Omental fat pad (tissue), 4 donors: ENCODE results near the gene ABL1. TPM values are rescaled to one million over a fixed set of nuclear protein-coding genes. Genes with fewer than 3 reads are reported as not detected.
A peak's percentile ranks its signal among the peaks of the same experiment; 100 is the strongest.

ENCODE experiments used
- ATAC-seq: fragments of 150-250 bp; one replicate; pipeline ENCODE4 v1.9.1; 2016; ENCODE audit warnings: mild to moderate bottlenecking, moderate library complexity; ENCODE audit not compliant: low FRiP score
- DNase-seq: peaks from one replicate; pipeline ENCODE4 v3.0.0-alpha.2; 2019; ENCODE audit warnings: low spot score
- total RNA-seq, 4 donors: library from RNA; depleted of rRNA; stranded (reverse); fragments of >200 nt; gene quantifications; one replicate each; pipeline ENCODE4 v1.1.0, GENCODE V29; 2016
- TF ChIP-seq, protein P1 (sequence below), 3 donors: fragments of 450-650 bp; IDR thresholded peaks; one replicate each; pipeline ENCODE4 v1.5.1; 2016 to 2017; ENCODE audit warnings: antibody characterized with exemption in 3 of 3, mild to moderate bottlenecking in 3 of 3, moderate library complexity in 2 of 3

Gene ABL1
- total RNA-seq, 4 donors from 2014 or later: 48.8 to 82.8 (median 75.3) TPM

- ATAC-seq (no peak), DNase-seq (no peak)
- TF ChIP-seq, protein P1, sequence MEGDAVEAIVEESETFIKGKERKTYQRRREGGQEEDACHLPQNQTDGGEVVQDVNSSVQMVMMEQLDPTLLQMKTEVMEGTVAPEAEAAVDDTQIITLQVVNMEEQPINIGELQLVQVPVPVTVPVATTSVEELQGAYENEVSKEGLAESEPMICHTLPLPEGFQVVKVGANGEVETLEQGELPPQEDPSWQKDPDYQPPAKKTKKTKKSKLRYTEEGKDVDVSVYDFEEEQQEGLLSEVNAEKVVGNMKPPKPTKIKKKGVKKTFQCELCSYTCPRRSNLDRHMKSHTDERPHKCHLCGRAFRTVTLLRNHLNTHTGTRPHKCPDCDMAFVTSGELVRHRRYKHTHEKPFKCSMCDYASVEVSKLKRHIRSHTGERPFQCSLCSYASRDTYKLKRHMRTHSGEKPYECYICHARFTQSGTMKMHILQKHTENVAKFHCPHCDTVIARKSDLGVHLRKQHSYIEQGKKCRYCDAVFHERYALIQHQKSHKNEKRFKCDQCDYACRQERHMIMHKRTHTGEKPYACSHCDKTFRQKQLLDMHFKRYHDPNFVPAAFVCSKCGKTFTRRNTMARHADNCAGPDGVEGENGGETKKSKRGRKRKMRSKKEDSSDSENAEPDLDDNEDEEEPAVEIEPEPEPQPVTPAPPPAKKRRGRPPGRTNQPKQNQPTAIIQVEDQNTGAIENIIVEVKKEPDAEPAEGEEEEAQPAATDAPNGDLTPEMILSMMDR (IDR thresholded peaks at IDR 0.05): no peak
These were observed 4.8 kb upstream of the ABL1 start for GRCh38 chr9:130830231-130830760.

GRCh38 chr9:130831077-130831476 lies 4.0 kb upstream of the ABL1 start:
- DNase-seq (no peak), ATAC-seq (no peak)
- TF ChIP-seq, protein P1 (IDR thresholded peaks at IDR 0.05): no peak

- ATAC-seq: no peak
- TF ChIP-seq, protein P1 (IDR thresholded peaks at IDR 0.05): no peak
- no peak for DNase-seq
These were observed 1.7 kb upstream of the ABL1 start for GRCh38 chr9:130833031-130833990.

DNA sequence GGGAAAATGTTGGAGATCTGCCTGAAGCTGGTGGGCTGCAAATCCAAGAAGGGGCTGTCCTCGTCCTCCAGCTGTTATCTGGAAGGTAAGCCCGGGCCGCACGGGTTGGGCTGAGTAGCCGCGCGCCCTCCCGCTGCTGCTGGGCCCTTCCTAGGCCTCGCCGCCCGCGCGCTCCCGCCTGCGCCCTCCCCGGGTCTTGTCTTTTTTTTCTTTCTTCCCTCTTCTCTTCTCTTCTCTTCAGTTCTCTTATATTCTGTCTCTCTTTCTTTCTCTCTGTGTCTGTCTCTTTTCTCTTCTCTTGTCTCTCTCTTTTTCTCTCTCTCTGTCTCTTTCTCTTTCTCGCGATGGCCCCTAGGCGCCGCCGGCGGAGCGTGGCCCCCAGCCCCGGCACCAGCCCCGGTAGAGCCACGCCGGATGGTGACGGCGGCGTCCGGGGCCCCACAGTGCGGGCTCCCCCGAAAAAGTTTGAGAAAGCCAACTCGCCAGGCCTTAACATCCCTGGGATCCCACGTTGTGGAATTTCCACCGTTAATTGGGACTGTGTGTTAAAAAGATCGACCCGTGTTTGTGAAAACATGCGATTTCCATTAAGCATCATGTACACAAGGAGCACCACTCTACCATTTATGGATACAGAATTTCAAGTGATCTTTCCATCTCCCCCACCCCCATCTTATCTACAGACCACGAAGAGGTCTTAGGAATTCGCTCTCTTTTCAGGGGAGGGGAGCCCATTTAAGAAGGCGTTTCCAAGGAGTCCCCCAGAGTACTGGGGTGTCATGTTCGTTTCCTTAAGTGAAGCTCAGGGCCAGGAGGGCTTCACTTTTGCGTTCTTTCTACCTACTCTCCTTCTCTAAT lies 616 bp downstream of the ABL1 start:
- DNase-seq: no peak
- TF ChIP-seq, protein P1 (IDR thresholded peaks at IDR 0.05): no peak
- peak; percentile 15 for ATAC-seq

- ATAC-seq: no peak
- DNase-seq: no peak
- TF ChIP-seq, protein P1 (IDR thresholded peaks at IDR 0.05): no peak
These were observed 2.0 kb downstream of the ABL1 start for GRCh38 chr9:130837002-130837511.

DNA sequence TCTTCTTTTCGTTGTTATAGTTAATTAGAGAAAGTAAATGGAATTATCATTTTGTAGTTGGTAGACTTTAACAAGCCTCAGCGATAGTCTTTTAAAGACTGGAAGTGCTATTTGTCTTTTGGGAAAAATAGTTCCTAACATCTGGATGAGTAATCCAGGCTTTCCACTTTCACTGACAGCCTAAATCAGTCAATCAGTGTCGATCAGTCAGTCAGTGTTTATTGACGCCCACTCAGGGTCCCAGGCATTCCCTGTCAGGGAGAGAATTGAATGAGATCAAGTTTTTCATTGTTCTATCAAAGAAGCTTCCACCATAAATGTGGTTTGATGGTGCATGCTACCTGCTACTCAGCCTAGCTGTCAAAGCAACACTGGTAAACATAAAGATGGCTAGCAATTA lies 2.6 kb downstream of the ABL1 start:
- ATAC-seq (no peak), DNase-seq (no peak)

More for the DNA sequence above, 2.6 kb downstream of the ABL1 start:
- TF ChIP-seq, protein P1 (IDR thresholded peaks at IDR 0.05): no peak
